HCT116 (cell line): ENCODE measurements around the gene PRKAG3. TPM values are rescaled to one million over a fixed set of nuclear protein-coding genes. Genes with fewer than 3 reads are reported as not detected.

Source experiments
- ATAC-seq: fragments of 200-7000 bp; cut with Tn5 transposase; 2 replicates; pipeline ENCODE4 v1.9.1; 2020; ENCODE audit warnings: mild to moderate bottlenecking, moderate library complexity
- BruUV-seq: library from RNA; stranded (reverse); fragments of 400-500 nt; replicated peaks from 2 replicates; lab custom pipeline; 2021; lab: Mats Ljungman, UMichigan
- CTCF ChIA-PET: fragments of 300-600 bp; sonication (Branson Sonifier 250); formaldehyde crosslinking; loops from one replicate; lab custom pipeline; 2021; ENCODE audit warnings: antibody characterized with exemption; lab: Charles Lee
- POLR2A ChIA-PET: fragments of 300-600, 350-600 bp; sonication (Branson Sonifier 250); formaldehyde crosslinking; loops from one replicate; lab custom pipeline; 2021; ENCODE audit warnings: antibody characterized with exemption; lab: Charles Lee
- RAD21 ChIA-PET, 2 experiments: fragments of 300-600 bp; sonication (Branson Sonifier 250); formaldehyde crosslinking; loops; one replicate each; lab custom pipeline; 2023; ENCODE audit warnings: low total read pairs in 2 of 2; ENCODE audit not compliant: uncharacterized antibody in 2 of 2, unreplicated experiment in 2 of 2, low non-redundant PET in 1 of 2; lab: Charles Lee
- DNase-seq: peaks from one replicate; pipeline ENCODE4 v3.0.0-alpha.2; 2010; ENCODE audit warnings: low read depth, low spot score
- H2AFZ ChIP-seq: fragments of 200-600 bp; shearing (Covaris generic), sonication (generic); 2 replicates; pipeline ENCODE4 v1.6.1; 2017; ENCODE audit warnings: low read depth, mixed run types, mixed read lengths, antibody characterized with exemption, low read length; ENCODE audit not compliant: poor library complexity, severe bottlenecking
- H3K27ac ChIP-seq: 2 replicates; pipeline ENCODE4 v1.5.1; 2012; ENCODE audit warnings: low read depth, low read length
- H3K27me3 ChIP-seq: fragments of 200-600 bp; sonication (generic); 2 replicates; pipeline ENCODE4 v1.6.1; 2016; ENCODE audit warnings: mixed run types, low read length, mixed read lengths; ENCODE audit not compliant: insufficient read depth
- H3K36me3 ChIP-seq, 2 experiments: fragments of 200-500 bp in 1 of 2; fragments of 200-600 bp in 1 of 2; sonication (Bioruptor generic) in 1 of 2; sonication (generic) in 1 of 2; 2 replicates each; pipeline versions ENCODE4 v1.5.1 to v1.6.1; 2014 to 2016; ENCODE audit warnings: low read length in 2 of 2, inconsistent platforms in 1 of 2, mixed read lengths in 1 of 2, mixed run types in 1 of 2; ENCODE audit not compliant: insufficient read depth in 2 of 2, control insufficient read depth in 1 of 2
- H3K4me1 ChIP-seq, 2 experiments: fragments of 200-600 bp in 1 of 2; sonication (generic) in 1 of 2; 2 replicates each; pipeline versions ENCODE4 v1.5.1 to v1.6.1; 2012 to 2017; ENCODE audit warnings: low read length in 2 of 2, inconsistent platforms in 1 of 2, mild to moderate bottlenecking in 1 of 2, mixed read lengths in 1 of 2, mixed run types in 1 of 2, moderate library complexity in 1 of 2; ENCODE audit not compliant: insufficient read depth in 2 of 2, control insufficient read depth in 1 of 2
- H3K4me2 ChIP-seq: fragments of 200-600 bp; sonication (generic); 2 replicates; pipeline ENCODE4 v1.6.1; 2017; ENCODE audit warnings: mixed run types, low read length, mixed read lengths
- H3K4me3 ChIP-seq, 2 experiments: fragments of 200-600 bp in 1 of 2; sonication (generic) in 1 of 2; replicated peaks in 1 of 2; 2 replicates each; pipeline ENCODE4 v1.5.1; 2011 to 2016; ENCODE audit warnings: low read length in 2 of 2, control low read depth in 1 of 2, low read depth in 1 of 2, mild to moderate bottlenecking in 1 of 2, mixed read lengths in 1 of 2, mixed run types in 1 of 2
- H3K79me2 ChIP-seq: fragments of 200-600 bp; sonication (generic); 2 replicates; pipeline ENCODE4 v1.6.1; 2017; ENCODE audit warnings: mild to moderate bottlenecking, mixed run types, low read length, moderate library complexity, mixed read lengths; ENCODE audit not compliant: insufficient read depth
- H3K9ac ChIP-seq: fragments of 200-600 bp; sonication (generic); 2 replicates; pipeline ENCODE4 v1.6.1; 2016; ENCODE audit warnings: low read length, mixed read lengths
- H3K9me2 ChIP-seq: fragments of 200-600 bp; sonication (generic), shearing (Covaris generic); 2 replicates; pipeline ENCODE4 v1.6.1; 2017; ENCODE audit warnings: mixed run types, mild to moderate bottlenecking, moderate library complexity; ENCODE audit not compliant: insufficient read depth
- H3K9me3 ChIP-seq, 2 experiments: fragments of 200-500 bp in 1 of 2; fragments of 200-600 bp in 1 of 2; sonication (Bioruptor generic) in 1 of 2; sonication (generic) in 1 of 2; 2 replicates each; pipeline ENCODE4 v1.6.1; 2014 to 2017; ENCODE audit warnings: low read length in 2 of 2, mixed read lengths in 2 of 2, inconsistent platforms in 1 of 2, low read depth in 1 of 2, mild to moderate bottlenecking in 1 of 2, mixed run types in 1 of 2, moderate library complexity in 1 of 2; ENCODE audit not compliant: control insufficient read depth in 1 of 2, insufficient read depth in 1 of 2
- H4K20me1 ChIP-seq: fragments of 200-600 bp; sonication (generic), shearing (Covaris generic); 2 replicates; pipeline ENCODE4 v1.6.1; 2017; ENCODE audit warnings: mixed run types, mild to moderate bottlenecking, moderate library complexity; ENCODE audit not compliant: insufficient read depth
- CBX3 ChIP-seq: IDR thresholded peaks from 2 replicates; pipeline ENCODE4 v1.6.1; 2012; ENCODE audit warnings: low read depth
- EZH2 ChIP-seq: fragments of 200-600 bp; sonication (generic); IDR thresholded peaks from 2 replicates; pipeline ENCODE4 v1.6.1; 2017; ENCODE audit warnings: antibody characterized with exemption, mixed run types
- MAX ChIP-seq: IDR thresholded peaks from 2 replicates; pipeline ENCODE4 v1.6.1; 2012
- POLR2A ChIP-seq: IDR thresholded peaks from 2 replicates; pipeline ENCODE4 v1.7.0; 2011; ENCODE audit warnings: borderline replicate concordance; ENCODE audit not compliant: insufficient read depth, insufficient read length; ENCODE audit errors: extremely low read depth
- POLR2AphosphoS5 ChIP-seq: IDR thresholded peaks from 2 replicates; pipeline ENCODE4 v1.6.1; 2011; ENCODE audit warnings: mild to moderate bottlenecking, low read depth, low read length, moderate library complexity
- SIN3A ChIP-seq: IDR thresholded peaks from 2 replicates; pipeline ENCODE4 v1.6.1; 2012; ENCODE audit warnings: low read depth
- SRF ChIP-seq: IDR thresholded peaks from 2 replicates; pipeline ENCODE4 v1.6.1; 2012; ENCODE audit warnings: low read depth
- TCF7L2 ChIP-seq: IDR thresholded peaks from 2 replicates; pipeline ENCODE4 v1.7.0; 2011; ENCODE audit warnings: borderline replicate concordance, inconsistent platforms; ENCODE audit not compliant: insufficient read depth, insufficient read length; ENCODE audit errors: extremely low read depth
- YY1 ChIP-seq: IDR thresholded peaks from 2 replicates; pipeline ENCODE4 v1.6.1; 2011; ENCODE audit warnings: low read length, low read depth, moderate library complexity, mild to moderate bottlenecking; ENCODE audit not compliant: insufficient replicate concordance; ENCODE audit errors: extremely low read depth
- ZNF274 ChIP-seq: fragments of 200-500 bp; sonication (Bioruptor generic); IDR thresholded peaks from 2 replicates; pipeline ENCODE4 v1.6.1; 2014; ENCODE audit warnings: mild to moderate bottlenecking, low read depth, low read length, inconsistent platforms
- intact Hi-C: fragments of 100-400 bp; cut with micrococcal nuclease; formaldehyde crosslinking; loops from 2 replicates; pipeline ENCODE4 v1.10.0; 2022
- total RNA-seq: library from RNA; stranded (reverse); gene quantifications from one replicate; pipeline ENCODE4 v1.2.1, GENCODE V29; 2021; ENCODE audit not compliant: unreplicated experiment

PRKAG3 gene
- total RNA-seq, 1 experiment from 2014 or later, result not detected

GRCh38 chr2:218858671-218859555, 27.3 kb upstream of the PRKAG3 start:
- Histone ChIP-seq H3K27me3 (peaks cover 13% of the 10 kb centered on the region; the same call in 1 of the 2 replicates), H3K27ac (no peak overlapping the region), H3K36me3 (no peaks in the 10 kb centered on the region), H3K9me2 (no peaks in the 10 kb centered on the region), H4K20me1 (no peaks in the 10 kb centered on the region), H3K4me2 (peak overlapping the region; percentile 93), H3K9ac (no peak overlapping the region), H3K9me3 (no peaks in the 10 kb centered on the region), H3K79me2 (no peaks in the 10 kb centered on the region), H3K4me1 (peaks cover 15 to 38% of the 10 kb centered on the region in 2 experiments), H3K4me3 (peak overlapping the region; percentile 26 to 43), H2AFZ (no peak overlapping the region)
- TF ChIP-seq EZH2, result no peak
- TF ChIP-seq SIN3A, result no peak
- TF ChIP-seq SRF, result no peak
- no peak for TF ChIP-seq YY1
- TF ChIP-seq ZNF274, result no peak
- no peak for TF ChIP-seq TCF7L2
- TF ChIP-seq CBX3, result no peak
- TF ChIP-seq MAX, result no peak
- no peak for TF ChIP-seq POLR2A
- no peak for TF ChIP-seq POLR2AphosphoS5
- ChIA-PET CTCF (interaction anchor here (0.6 to 1.9 kb wide), 4 partner anchors 9 to 149 kb away, joined by 3 to 13 read pairs (median 3); partner anchors contain the start of gene TTLL4), POLR2A (no interaction called here), RAD21 (no interaction called here)
- ATAC-seq (no peak), DNase-seq (no peak)
- BruUV-seq, result no TSS peak
- intact Hi-C loops, result no loop called here
